Measurements from ENCODE around the gene MYOM1.
"Not testable (repeated sequence)": the region's sequence is repeated elsewhere in the genome, so short reads cannot be mapped to it uniquely, and the experiment has no call there.

The MYOM1 gene

GRCh38 chr18:3224223-3224622, 4.5 kb upstream of the MYOM1 start:
- peaks cover 7% of the 10 kb centered on the region for H3K4me1 ChIP-seq (ENCODE audit: control insufficient read depth, insufficient read depth, low read length)
- no peaks in the 10 kb centered on the region for H3K36me3 ChIP-seq (ENCODE audit: control insufficient read depth, insufficient read depth, low read length)
- no peak overlapping the region for H3K27ac ChIP-seq (ENCODE audit: low read depth, low read length)
- H3K4me3 ChIP-seq (ENCODE audit: low read length), result no peak overlapping the region
- no peaks in the 10 kb centered on the region for H3K27me3 ChIP-seq (ENCODE audit: control insufficient read depth, insufficient read depth, low read length)
- H3K9ac ChIP-seq (ENCODE audit: low read length), result no peak overlapping the region

- Histone ChIP-seq H3K27me3 (ENCODE audit: control insufficient read depth, insufficient read depth, low read length) (no peaks in the 10 kb centered on the region), H3K4me3 (ENCODE audit: low read length) (no peak overlapping the region), H3K36me3 (ENCODE audit: control insufficient read depth, insufficient read depth, low read length) (no peaks in the 10 kb centered on the region), H3K9ac (ENCODE audit: low read length) (no peak overlapping the region), H3K27ac (ENCODE audit: low read depth, low read length) (no peak overlapping the region), H3K4me1 (ENCODE audit: control insufficient read depth, insufficient read depth, low read length) (peaks cover 7% of the 10 kb centered on the region)
These were observed 3.6 kb upstream of the MYOM1 start for GRCh38 chr18:3223356-3223755.

- Histone ChIP-seq H3K27ac (ENCODE audit: low read depth, low read length) (no peak overlapping the region), H3K4me3 (ENCODE audit: low read length) (no peak overlapping the region), H3K27me3 (ENCODE audit: control insufficient read depth, insufficient read depth, low read length) (no peaks in the 10 kb centered on the region), H3K9ac (ENCODE audit: low read length) (no peak overlapping the region), H3K36me3 (ENCODE audit: control insufficient read depth, insufficient read depth, low read length) (no peaks in the 10 kb centered on the region), H3K4me1 (ENCODE audit: control insufficient read depth, insufficient read depth, low read length) (peaks cover 7% of the 10 kb centered on the region)
These were observed 1.7 kb upstream of the MYOM1 start for GRCh38 chr18:3221496-3221895.

GRCh38 chr18:3220868-3221267, 1.1 kb upstream of the MYOM1 start:
- not testable (repeated sequence) for H3K9ac ChIP-seq (ENCODE audit: low read length); H3K27me3 ChIP-seq (ENCODE audit: control insufficient read depth, insufficient read depth, low read length); H3K27ac ChIP-seq (ENCODE audit: low read depth, low read length); H3K4me3 ChIP-seq (ENCODE audit: low read length); H3K4me1 ChIP-seq (ENCODE audit: control insufficient read depth, insufficient read depth, low read length); H3K36me3 ChIP-seq (ENCODE audit: control insufficient read depth, insufficient read depth, low read length)

GRCh38 chr18:3219241-3219630, 532 bp downstream of the MYOM1 start:
- Histone ChIP-seq H3K9ac (ENCODE audit: low read length) (no peak overlapping the region), H3K27me3 (ENCODE audit: control insufficient read depth, insufficient read depth, low read length) (no peaks in the 10 kb centered on the region), H3K4me1 (ENCODE audit: control insufficient read depth, insufficient read depth, low read length) (peaks cover 7% of the 10 kb centered on the region), H3K27ac (ENCODE audit: low read depth, low read length) (peak overlapping the region; percentile 81), H3K4me3 (ENCODE audit: low read length) (peak overlapping the region; percentile 58), H3K36me3 (ENCODE audit: control insufficient read depth, insufficient read depth, low read length) (no peaks in the 10 kb centered on the region)

GRCh38 chr18:3218819-3219218, 949 bp downstream of the MYOM1 start:
- Histone ChIP-seq H3K27ac (ENCODE audit: low read depth, low read length) (peak overlapping the region; percentile 81), H3K27me3 (ENCODE audit: control insufficient read depth, insufficient read depth, low read length) (no peaks in the 10 kb centered on the region), H3K9ac (ENCODE audit: low read length) (no peak overlapping the region), H3K4me3 (ENCODE audit: low read length) (peak overlapping the region; percentile 58), H3K4me1 (ENCODE audit: control insufficient read depth, insufficient read depth, low read length) (peaks cover 7% of the 10 kb centered on the region), H3K36me3 (ENCODE audit: control insufficient read depth, insufficient read depth, low read length) (no peaks in the 10 kb centered on the region)

GRCh38 chr18:3217948-3218647, 1.7 kb downstream of the MYOM1 start:
- Histone ChIP-seq H3K36me3 (ENCODE audit: control insufficient read depth, insufficient read depth, low read length) (no peaks in the 10 kb centered on the region), H3K4me3 (ENCODE audit: low read length) (no peak overlapping the region), H3K9ac (ENCODE audit: low read length) (no peak overlapping the region), H3K27me3 (ENCODE audit: control insufficient read depth, insufficient read depth, low read length) (no peaks in the 10 kb centered on the region), H3K4me1 (ENCODE audit: control insufficient read depth, insufficient read depth, low read length) (peaks cover 10% of the 10 kb centered on the region), H3K27ac (ENCODE audit: low read depth, low read length) (peak overlapping the region; percentile 8)

- Histone ChIP-seq H3K27ac (ENCODE audit: low read depth, low read length) (no peak overlapping the region), H3K4me3 (ENCODE audit: low read length) (no peak overlapping the region), H3K9ac (ENCODE audit: low read length) (no peak overlapping the region), H3K27me3 (ENCODE audit: control insufficient read depth, insufficient read depth, low read length) (no peaks in the 10 kb centered on the region), H3K4me1 (ENCODE audit: control insufficient read depth, insufficient read depth, low read length) (peaks cover 13% of the 10 kb centered on the region), H3K36me3 (ENCODE audit: control insufficient read depth, insufficient read depth, low read length) (no peaks in the 10 kb centered on the region)
These were observed 2.8 kb downstream of the MYOM1 start for GRCh38 chr18:3216987-3217386.

GRCh38 chr18:3214855-3215637, 4.7 kb downstream of the MYOM1 start:
- Histone ChIP-seq H3K4me3 (ENCODE audit: low read length) (no peak overlapping the region), H3K27me3 (ENCODE audit: control insufficient read depth, insufficient read depth, low read length) (no peaks in the 10 kb centered on the region), H3K27ac (ENCODE audit: low read depth, low read length) (no peak overlapping the region), H3K9ac (ENCODE audit: low read length) (no peak overlapping the region), H3K36me3 (ENCODE audit: control insufficient read depth, insufficient read depth, low read length) (no peaks in the 10 kb centered on the region), H3K4me1 (ENCODE audit: control insufficient read depth, insufficient read depth, low read length) (peaks cover 11% of the 10 kb centered on the region)

GRCh38 chr18:3213300-3214059, 6.3 kb downstream of the MYOM1 start:
- no peaks in the 10 kb centered on the region for H3K27me3 ChIP-seq (ENCODE audit: control insufficient read depth, insufficient read depth, low read length)
- no peak overlapping the region for H3K4me3 ChIP-seq (ENCODE audit: low read length)
- peaks cover 7% of the 10 kb centered on the region for H3K4me1 ChIP-seq (ENCODE audit: control insufficient read depth, insufficient read depth, low read length)
- no peaks in the 10 kb centered on the region for H3K36me3 ChIP-seq (ENCODE audit: control insufficient read depth, insufficient read depth, low read length)
- no peak overlapping the region for H3K9ac ChIP-seq (ENCODE audit: low read length)
- no peak overlapping the region for H3K27ac ChIP-seq (ENCODE audit: low read depth, low read length)

GRCh38 chr18:3212657-3213056, 7.1 kb downstream of the MYOM1 start:
- no peak overlapping the region for H3K9ac ChIP-seq (ENCODE audit: low read length)
- H3K4me1 ChIP-seq (ENCODE audit: control insufficient read depth, insufficient read depth, low read length), result peaks cover 7% of the 10 kb centered on the region
- peak overlapping the region; percentile 10 for H3K27ac ChIP-seq (ENCODE audit: low read depth, low read length)
- no peaks in the 10 kb centered on the region for H3K27me3 ChIP-seq (ENCODE audit: control insufficient read depth, insufficient read depth, low read length)
- H3K4me3 ChIP-seq (ENCODE audit: low read length), result no peak overlapping the region
- H3K36me3 ChIP-seq (ENCODE audit: control insufficient read depth, insufficient read depth, low read length), result no peaks in the 10 kb centered on the region

- H3K27ac ChIP-seq (ENCODE audit: low read depth, low read length), result no peak overlapping the region
- H3K9ac ChIP-seq (ENCODE audit: low read length), result no peak overlapping the region
- H3K4me1 ChIP-seq (ENCODE audit: control insufficient read depth, insufficient read depth, low read length), result peaks cover 7% of the 10 kb centered on the region
- H3K36me3 ChIP-seq (ENCODE audit: control insufficient read depth, insufficient read depth, low read length), result no peaks in the 10 kb centered on the region
- H3K4me3 ChIP-seq (ENCODE audit: low read length), result no peak overlapping the region
- no peaks in the 10 kb centered on the region for H3K27me3 ChIP-seq (ENCODE audit: control insufficient read depth, insufficient read depth, low read length)
These were observed 8.4 kb downstream of the MYOM1 start for GRCh38 chr18:3211236-3211992.
